Endothelial cell (in vitro differentiated cells): ENCODE measurements around the gene EDA2R. TPM values are rescaled to one million over a fixed set of nuclear protein-coding genes. Genes with fewer than 3 reads are reported as not detected.

Experiments used
- DNase-seq: peaks from one replicate; pipeline ENCODE4 v3.0.0; 2021; ENCODE audit warnings: low spot score
- H3K27ac Mint-ChIP-seq: one replicate; pipeline ENCODE4 v1.8.0; 2021; ENCODE audit warnings: mixed read lengths, inconsistent platforms; ENCODE audit not compliant: unreplicated experiment
- H3K27me3 Mint-ChIP-seq: one replicate; pipeline ENCODE4 v1.8.0; 2021; ENCODE audit warnings: mild to moderate bottlenecking, moderate library complexity, mixed read lengths, inconsistent platforms; ENCODE audit not compliant: unreplicated experiment
- H3K36me3 Mint-ChIP-seq: one replicate; pipeline ENCODE4 v1.8.0; 2021; ENCODE audit warnings: mild to moderate bottlenecking, low read depth, mixed read lengths, inconsistent platforms; ENCODE audit not compliant: unreplicated experiment
- H3K4me1 Mint-ChIP-seq: one replicate; pipeline ENCODE4 v1.8.0; 2021; ENCODE audit warnings: mild to moderate bottlenecking, mixed read lengths, inconsistent platforms; ENCODE audit not compliant: unreplicated experiment
- H3K4me3 Mint-ChIP-seq: one replicate; pipeline ENCODE4 v1.8.0; 2021; ENCODE audit warnings: mild to moderate bottlenecking, mixed read lengths, inconsistent platforms; ENCODE audit not compliant: unreplicated experiment
- H3K9me3 Mint-ChIP-seq: one replicate; pipeline ENCODE4 v1.8.0; 2021; ENCODE audit warnings: mixed read lengths, inconsistent platforms; ENCODE audit not compliant: unreplicated experiment
- CTCF ChIP-seq: fragments of 200-600 bp; sonication (generic); IDR thresholded peaks from one replicate; pipeline ENCODE4 v1.5.0; 2021; ENCODE audit warnings: antibody characterized with exemption; ENCODE audit not compliant: unreplicated experiment
- total RNA-seq: library from RNA; stranded (reverse); fragmentation: NEBNext Ultra II Directional; extraction: Animal tissue kit (Norgen Biotek cat#: 25700); gene quantifications from one replicate; pipeline ENCODE4 v1.2.1, GENCODE V29; 2021; ENCODE audit not compliant: unreplicated experiment

The EDA2R gene
- total RNA-seq, 1 donor from 2014 or later = 13.0 TPM

DNA sequence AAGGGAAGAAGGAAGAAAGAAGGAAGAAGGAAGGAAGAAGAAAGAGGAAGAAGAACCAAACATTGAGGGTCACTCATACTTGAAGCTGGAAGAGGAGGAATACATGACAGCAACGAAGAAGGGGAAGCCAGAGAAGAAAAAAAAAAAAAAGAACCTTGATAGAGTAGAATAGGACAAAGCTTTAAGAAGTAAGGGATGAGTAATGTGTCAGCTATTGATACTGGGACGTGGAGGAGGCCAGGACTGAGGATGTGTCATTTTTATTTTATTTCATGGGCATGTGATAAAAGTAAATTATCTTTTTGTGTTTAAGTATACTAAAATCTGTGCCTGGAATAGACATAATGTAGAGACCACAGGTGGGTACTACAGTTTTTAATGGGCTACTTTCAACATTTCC lies 6.4 kb downstream of the EDA2R start:
- Mint-ChIP-seq H3K4me1 (peaks cover 16% of the 10 kb centered on the region), H3K27me3 (peaks cover 2% of the 10 kb centered on the region), H3K36me3 (peaks cover 4% of the 10 kb centered on the region), H3K9me3 (no peaks in the 10 kb centered on the region), H3K4me3 (no peak overlapping the region), H3K27ac (no peak overlapping the region)
- no peak for TF ChIP-seq CTCF
- no peak for DNase-seq

GRCh38 chrX:66625525-66625924 lies 13.4 kb downstream of the EDA2R start:
- Mint-ChIP-seq H3K27ac (no peak overlapping the region), H3K36me3 (peaks cover 10% of the 10 kb centered on the region), H3K9me3 (no peaks in the 10 kb centered on the region), H3K4me1 (peaks cover 3% of the 10 kb centered on the region), H3K27me3 (no peaks in the 10 kb centered on the region), H3K4me3 (no peak overlapping the region)
- TF ChIP-seq CTCF = no peak
- DNase-seq = no peak

DNA sequence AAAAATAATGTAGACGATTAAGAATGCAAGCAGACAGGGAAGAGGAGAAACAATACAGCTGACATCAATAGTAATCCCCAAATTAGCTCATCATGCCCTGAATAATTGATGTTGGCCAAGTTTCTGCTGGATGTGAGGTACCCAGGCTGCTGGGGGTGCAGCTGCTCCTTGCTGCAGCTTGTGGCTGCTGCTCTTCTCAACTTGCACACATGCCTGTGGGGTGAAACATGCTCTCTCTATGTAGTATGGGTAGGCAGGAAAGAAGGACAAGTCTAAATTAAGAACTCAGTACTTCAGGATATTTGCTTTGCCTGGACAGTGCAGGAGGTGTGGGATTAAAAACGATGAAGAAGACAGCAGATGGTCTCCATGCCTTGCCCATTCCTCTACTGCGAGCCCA lies 16.7 kb downstream of the EDA2R start:
- H3K27ac Mint-ChIP-seq = peak overlapping the region; percentile 22
- peaks cover 3% of the 10 kb centered on the region for H3K4me1 Mint-ChIP-seq
- no peaks in the 10 kb centered on the region for H3K9me3 Mint-ChIP-seq
- H3K27me3 Mint-ChIP-seq = no peaks in the 10 kb centered on the region
- no peak for TF ChIP-seq CTCF
- DNase-seq = no peak
- H3K36me3 Mint-ChIP-seq = peaks cover 7% of the 10 kb centered on the region
- H3K4me3 Mint-ChIP-seq = no peak overlapping the region

DNA sequence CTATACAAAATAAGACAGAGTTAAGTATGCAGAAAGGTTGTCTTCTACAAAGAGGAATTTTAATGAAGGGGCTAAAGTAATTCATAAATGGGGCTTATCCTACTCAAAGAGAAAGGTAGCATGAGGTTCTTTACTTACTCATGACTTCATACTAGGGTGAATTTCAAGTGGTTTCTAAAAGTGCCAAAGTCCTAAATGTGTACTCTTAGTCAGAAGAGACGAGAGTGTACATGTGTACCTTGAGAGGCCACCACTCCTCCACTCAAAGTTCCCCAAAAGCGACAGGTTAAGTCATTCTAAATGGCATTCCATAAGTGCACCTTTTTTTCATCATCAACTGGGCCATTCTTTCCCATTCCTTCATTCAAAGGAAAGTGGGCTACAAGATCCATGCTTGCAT lies 21.9 kb downstream of the EDA2R start:
- TF ChIP-seq CTCF = no peak
- Mint-ChIP-seq H3K27me3 (no peaks in the 10 kb centered on the region), H3K4me3 (no peak overlapping the region), H3K9me3 (no peaks in the 10 kb centered on the region), H3K27ac (no peak overlapping the region), H3K4me1 (no peaks in the 10 kb centered on the region), H3K36me3 (peaks cover 4% of the 10 kb centered on the region)
- DNase-seq = no peak

- Mint-ChIP-seq H3K27me3 (no peaks in the 10 kb centered on the region), H3K4me3 (no peak overlapping the region), H3K4me1 (no peaks in the 10 kb centered on the region), H3K9me3 (no peaks in the 10 kb centered on the region), H3K27ac (no peak overlapping the region), H3K36me3 (peaks cover 4% of the 10 kb centered on the region)
- no peak for DNase-seq
- no peak for TF ChIP-seq CTCF
These were observed 36.4 kb downstream of the EDA2R start for GRCh38 chrX:66602381-66602938.
